ENCODE results near the gene B3GALT5.
"Not testable (repeated sequence)": the region's sequence is repeated elsewhere in the genome, so short reads cannot be mapped to it uniquely, and the experiment has no call there.

Gene B3GALT5

GRCh38 chr21:39686646-39687468 lies 74.1 kb downstream of the B3GALT5 start:
- Mint-ChIP-seq H3K27ac (peak overlapping the region; percentile 55), H3K36me3 (ENCODE audit: low read depth) (no peaks in the 10 kb centered on the region), H3K9me3 (peaks cover 22% of the 10 kb centered on the region), H3K4me1 (peaks cover 21% of the 10 kb centered on the region), H3K27me3 (ENCODE audit: low read depth, poor library complexity) (peaks cover 4% of the 10 kb centered on the region), H3K4me3 (no peak overlapping the region)
- DNase-seq, result no peak
- no peak for TF ChIP-seq CTCF (IDR thresholded peaks at IDR 0.05)

- H3K9me3 Mint-ChIP-seq, result peaks cover 14% of the 10 kb centered on the region
- no peaks in the 10 kb centered on the region for H3K36me3 Mint-ChIP-seq (ENCODE audit: low read depth)
- H3K27me3 Mint-ChIP-seq (ENCODE audit: low read depth, poor library complexity), result peaks cover 4% of the 10 kb centered on the region
- no peak for DNase-seq
- peak overlapping the region; percentile 86 for H3K27ac Mint-ChIP-seq
- H3K4me1 Mint-ChIP-seq, result peaks cover 21% of the 10 kb centered on the region
- no peak overlapping the region for H3K4me3 Mint-ChIP-seq
- TF ChIP-seq CTCF (IDR thresholded peaks at IDR 0.05), result no peak
Measured at GRCh38 chr21:39688010-39688409, 75.3 kb downstream of the B3GALT5 start.

- H3K4me1 Mint-ChIP-seq, result peaks cover 21% of the 10 kb centered on the region
- H3K9me3 Mint-ChIP-seq; H3K27me3 Mint-ChIP-seq (ENCODE audit: low read depth, poor library complexity); H3K36me3 Mint-ChIP-seq (ENCODE audit: low read depth); H3K4me3 Mint-ChIP-seq; H3K27ac Mint-ChIP-seq; DNase-seq: not testable (repeated sequence)
Measured at GRCh38 chr21:39689860-39690259, 77.1 kb downstream of the B3GALT5 start.

- Mint-ChIP-seq H3K9me3 (no peaks in the 10 kb centered on the region), H3K4me1 (peaks cover 21% of the 10 kb centered on the region), H3K4me3 (no peak overlapping the region), H3K27ac (no peak overlapping the region), H3K36me3 (ENCODE audit: low read depth) (no peaks in the 10 kb centered on the region), H3K27me3 (ENCODE audit: low read depth, poor library complexity) (peaks cover 4% of the 10 kb centered on the region)
- no peak for TF ChIP-seq CTCF (IDR thresholded peaks at IDR 0.05)
- DNase-seq, result no peak
Measured at GRCh38 chr21:39690454-39690853, 77.7 kb downstream of the B3GALT5 start.

- H3K27me3 Mint-ChIP-seq (ENCODE audit: low read depth, poor library complexity), result no peaks in the 10 kb centered on the region
- H3K4me3 Mint-ChIP-seq, result no peak overlapping the region
- H3K9me3 Mint-ChIP-seq, result no peaks in the 10 kb centered on the region
- no peaks in the 10 kb centered on the region for H3K36me3 Mint-ChIP-seq (ENCODE audit: low read depth)
- peaks cover 5% of the 10 kb centered on the region for H3K4me1 Mint-ChIP-seq
- TF ChIP-seq CTCF (IDR thresholded peaks at IDR 0.05), result no peak
- H3K27ac Mint-ChIP-seq, result no peak overlapping the region
- DNase-seq, result no peak
Measured at GRCh38 chr21:39694750-39695149, 82.0 kb downstream of the B3GALT5 start.

GRCh38 chr21:39696196-39696595 lies 83.5 kb downstream of the B3GALT5 start:
- Mint-ChIP-seq H3K9me3 (no peaks in the 10 kb centered on the region), H3K4me1 (peaks cover 5% of the 10 kb centered on the region), H3K27me3 (ENCODE audit: low read depth, poor library complexity) (peaks cover 9% of the 10 kb centered on the region), H3K36me3 (ENCODE audit: low read depth) (no peaks in the 10 kb centered on the region), H3K4me3 (no peak overlapping the region), H3K27ac (no peak overlapping the region)
- DNase-seq, result no peak
- TF ChIP-seq CTCF (IDR thresholded peaks at IDR 0.05), result no peak

Data from nephron progenitor cell (in vitro differentiated cells).